Measurements from ENCODE around the gene PPP1R12B.

Gene PPP1R12B

GRCh38 chr1:202642212-202642611 lies 293.7 kb downstream of the PPP1R12B start:
- TF ChIP-seq, protein P1, sequence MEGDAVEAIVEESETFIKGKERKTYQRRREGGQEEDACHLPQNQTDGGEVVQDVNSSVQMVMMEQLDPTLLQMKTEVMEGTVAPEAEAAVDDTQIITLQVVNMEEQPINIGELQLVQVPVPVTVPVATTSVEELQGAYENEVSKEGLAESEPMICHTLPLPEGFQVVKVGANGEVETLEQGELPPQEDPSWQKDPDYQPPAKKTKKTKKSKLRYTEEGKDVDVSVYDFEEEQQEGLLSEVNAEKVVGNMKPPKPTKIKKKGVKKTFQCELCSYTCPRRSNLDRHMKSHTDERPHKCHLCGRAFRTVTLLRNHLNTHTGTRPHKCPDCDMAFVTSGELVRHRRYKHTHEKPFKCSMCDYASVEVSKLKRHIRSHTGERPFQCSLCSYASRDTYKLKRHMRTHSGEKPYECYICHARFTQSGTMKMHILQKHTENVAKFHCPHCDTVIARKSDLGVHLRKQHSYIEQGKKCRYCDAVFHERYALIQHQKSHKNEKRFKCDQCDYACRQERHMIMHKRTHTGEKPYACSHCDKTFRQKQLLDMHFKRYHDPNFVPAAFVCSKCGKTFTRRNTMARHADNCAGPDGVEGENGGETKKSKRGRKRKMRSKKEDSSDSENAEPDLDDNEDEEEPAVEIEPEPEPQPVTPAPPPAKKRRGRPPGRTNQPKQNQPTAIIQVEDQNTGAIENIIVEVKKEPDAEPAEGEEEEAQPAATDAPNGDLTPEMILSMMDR (IDR thresholded peaks at IDR 0.05; ENCODE audit: insufficient read depth, low read length, missing control alignments): no peak
- POLR2A ChIA-PET: no interaction called here
- H3K4me3 ChIP-seq (ENCODE audit: low read depth, low read length): no peak overlapping the region
- no peak for DNase-seq (ENCODE audit: low read depth, low spot score)
- CTCF ChIA-PET: no interaction called here

Data from AG04449 (cell line).